ENCODE measurements around the gene JAK1. TPM values are rescaled to one million over a fixed set of nuclear protein-coding genes. Genes with fewer than 3 reads are reported as not detected.
A peak's percentile ranks its signal among the peaks of the same experiment; 100 is the strongest.
"Not testable (repeated sequence)": the region's sequence is repeated elsewhere in the genome, so short reads cannot be mapped to it uniquely, and the experiment has no call there.

JAK1 gene
- total RNA-seq, 2 donors from 2014 or later, result 90.3 to 122 TPM

DNA sequence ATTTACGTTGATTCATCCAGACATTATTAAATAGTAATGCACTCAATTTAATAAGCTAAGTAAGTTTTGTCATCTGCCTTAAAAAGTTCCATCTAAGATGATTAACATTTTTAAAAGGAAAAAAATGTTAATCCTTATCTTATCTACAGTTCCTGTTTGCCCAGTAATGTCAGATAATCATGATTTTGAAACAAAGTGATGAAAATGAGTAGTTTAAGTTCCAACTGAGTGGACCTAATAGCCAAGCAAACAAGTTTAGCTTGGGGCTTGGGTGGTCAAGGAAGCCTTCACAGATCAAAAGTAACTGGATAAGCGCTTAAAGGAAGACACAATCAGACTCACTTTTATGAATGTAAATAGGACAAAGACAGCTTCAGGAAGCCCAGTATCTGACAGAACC lies 40.5 kb upstream of the JAK1 start:
- no peak for DNase-seq (ENCODE audit: low spot score)
- Histone ChIP-seq H3K36me3 (no peaks in the 10 kb centered on the region), H3K9me3 (no peaks in the 10 kb centered on the region), H3K4me1 (peaks cover 0 to 14% of the 10 kb centered on the region in 2 donors), H3K27me3 (no peaks in the 10 kb centered on the region), H3K4me3 (no peak overlapping the region), H3K27ac (no peak overlapping the region)
- TF ChIP-seq, protein P1, sequence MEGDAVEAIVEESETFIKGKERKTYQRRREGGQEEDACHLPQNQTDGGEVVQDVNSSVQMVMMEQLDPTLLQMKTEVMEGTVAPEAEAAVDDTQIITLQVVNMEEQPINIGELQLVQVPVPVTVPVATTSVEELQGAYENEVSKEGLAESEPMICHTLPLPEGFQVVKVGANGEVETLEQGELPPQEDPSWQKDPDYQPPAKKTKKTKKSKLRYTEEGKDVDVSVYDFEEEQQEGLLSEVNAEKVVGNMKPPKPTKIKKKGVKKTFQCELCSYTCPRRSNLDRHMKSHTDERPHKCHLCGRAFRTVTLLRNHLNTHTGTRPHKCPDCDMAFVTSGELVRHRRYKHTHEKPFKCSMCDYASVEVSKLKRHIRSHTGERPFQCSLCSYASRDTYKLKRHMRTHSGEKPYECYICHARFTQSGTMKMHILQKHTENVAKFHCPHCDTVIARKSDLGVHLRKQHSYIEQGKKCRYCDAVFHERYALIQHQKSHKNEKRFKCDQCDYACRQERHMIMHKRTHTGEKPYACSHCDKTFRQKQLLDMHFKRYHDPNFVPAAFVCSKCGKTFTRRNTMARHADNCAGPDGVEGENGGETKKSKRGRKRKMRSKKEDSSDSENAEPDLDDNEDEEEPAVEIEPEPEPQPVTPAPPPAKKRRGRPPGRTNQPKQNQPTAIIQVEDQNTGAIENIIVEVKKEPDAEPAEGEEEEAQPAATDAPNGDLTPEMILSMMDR (IDR thresholded peaks at IDR 0.05), result no peak

DNA sequence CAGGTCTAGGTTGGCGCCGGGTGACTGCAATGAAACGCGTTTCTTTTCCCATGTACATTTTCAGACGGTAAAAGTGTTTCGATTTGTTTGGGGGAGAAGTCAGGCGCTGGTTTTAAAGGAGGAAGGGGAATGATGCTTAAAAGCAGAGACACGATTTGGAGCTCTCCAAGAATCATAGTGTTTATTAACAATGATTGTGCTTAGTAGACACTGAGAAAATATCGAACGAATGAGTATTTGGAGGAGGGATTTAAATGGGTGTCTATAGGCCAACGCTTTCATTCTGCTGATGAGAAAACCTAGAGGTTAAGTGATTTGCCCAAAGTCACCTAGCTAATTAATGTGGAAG lies 36.9 kb upstream of the JAK1 start:
- Histone ChIP-seq H3K27me3 (no peaks in the 10 kb centered on the region), H3K4me1 (peaks cover 0 to 18% of the 10 kb centered on the region in 2 donors), H3K9me3 (peaks cover 0 to 5% of the 10 kb centered on the region in 2 donors), H3K36me3 (no peaks in the 10 kb centered on the region), H3K27ac (peak overlapping the region; percentile 91 to 98), H3K4me3 (peak overlapping the region; percentile 55 to 63)
- TF ChIP-seq, protein P1 (IDR thresholded peaks at IDR 0.05), result no peak
- no peak for DNase-seq (ENCODE audit: low spot score)

DNA sequence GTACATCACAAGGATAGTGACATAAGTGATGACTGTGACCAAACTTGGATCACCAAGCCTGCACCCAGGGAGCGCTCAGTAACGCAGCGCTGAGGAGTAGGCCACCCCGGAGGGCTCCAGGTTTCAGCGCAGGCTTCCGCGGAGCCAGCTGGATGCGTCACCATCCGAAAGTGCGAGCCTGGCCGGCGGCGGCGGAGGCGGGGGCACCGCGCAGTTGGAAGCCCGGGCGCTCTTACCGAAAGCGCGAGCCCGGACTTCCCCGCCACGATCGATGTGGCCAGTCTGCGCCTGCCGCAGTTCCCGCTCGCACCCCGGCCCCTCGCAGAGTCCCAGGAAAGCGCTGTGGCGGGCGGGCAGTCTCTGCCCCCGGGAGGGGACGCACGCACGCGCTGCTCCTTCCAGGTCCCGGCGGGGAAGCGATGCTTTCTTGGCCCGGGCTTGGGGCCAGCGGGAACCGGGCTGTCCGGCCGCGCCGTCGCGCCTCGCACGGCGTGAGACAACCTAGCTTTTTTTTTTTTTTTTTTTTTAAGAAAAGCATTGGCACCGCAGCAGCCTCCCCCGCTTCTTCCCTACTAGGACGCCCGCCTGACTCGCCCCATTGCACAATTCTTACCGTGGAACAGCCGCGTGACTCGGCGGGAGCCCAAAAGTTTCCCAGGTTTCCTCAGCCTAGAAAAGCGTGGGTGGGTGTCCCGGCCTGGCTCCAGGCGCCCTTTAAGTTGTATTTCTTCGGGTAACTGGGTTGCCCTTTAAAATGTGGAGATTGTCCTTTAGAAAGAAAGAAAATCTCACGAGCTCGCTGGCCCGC lies 36.4 kb upstream of the JAK1 start:
- peak; percentile 95 for DNase-seq (ENCODE audit: low spot score)
- H3K27ac ChIP-seq, result peak overlapping the region; percentile 91 to 98
- H3K27me3 ChIP-seq, result no peaks in the 10 kb centered on the region
- peaks cover 0 to 10% of the 10 kb centered on the region in 2 donors for H3K9me3 ChIP-seq
- no peaks in the 10 kb centered on the region for H3K36me3 ChIP-seq
- TF ChIP-seq, protein P1 (IDR thresholded peaks at IDR 0.05), result no peak
- peak overlapping the region; percentile 55 to 63 for H3K4me3 ChIP-seq
- H3K4me1 ChIP-seq, result peaks cover 0 to 18% of the 10 kb centered on the region in 2 donors

DNA sequence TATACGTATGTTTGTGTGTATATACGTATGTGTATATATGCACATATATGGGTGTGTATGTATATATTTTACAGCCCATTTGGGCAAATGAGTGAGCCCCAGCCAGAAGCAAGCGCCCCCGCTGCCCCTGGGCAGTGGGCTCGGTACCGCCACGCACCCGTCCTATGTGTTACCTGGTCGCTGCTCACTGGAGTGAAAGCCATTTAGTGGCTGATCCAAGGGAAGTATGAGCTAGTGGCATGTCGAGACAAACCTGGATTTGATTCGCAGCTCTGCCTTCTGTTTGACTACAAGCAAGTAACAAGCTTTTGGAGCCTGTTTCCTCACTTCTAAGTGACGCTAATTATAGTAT lies 35.8 kb upstream of the JAK1 start:
- H3K9me3 ChIP-seq, result peaks cover 0 to 15% of the 10 kb centered on the region in 2 donors
- H3K36me3 ChIP-seq, result no peaks in the 10 kb centered on the region
- TF ChIP-seq, protein P1 (IDR thresholded peaks at IDR 0.05), result no peak
- DNase-seq (ENCODE audit: low spot score), result no peak
- peak overlapping the region; percentile 91 to 98 for H3K27ac ChIP-seq
- H3K4me1 ChIP-seq, result peaks cover 0 to 18% of the 10 kb centered on the region in 2 donors
- no peaks in the 10 kb centered on the region for H3K27me3 ChIP-seq
- H3K4me3 ChIP-seq, result peak overlapping the region; percentile 55 to 63

DNA sequence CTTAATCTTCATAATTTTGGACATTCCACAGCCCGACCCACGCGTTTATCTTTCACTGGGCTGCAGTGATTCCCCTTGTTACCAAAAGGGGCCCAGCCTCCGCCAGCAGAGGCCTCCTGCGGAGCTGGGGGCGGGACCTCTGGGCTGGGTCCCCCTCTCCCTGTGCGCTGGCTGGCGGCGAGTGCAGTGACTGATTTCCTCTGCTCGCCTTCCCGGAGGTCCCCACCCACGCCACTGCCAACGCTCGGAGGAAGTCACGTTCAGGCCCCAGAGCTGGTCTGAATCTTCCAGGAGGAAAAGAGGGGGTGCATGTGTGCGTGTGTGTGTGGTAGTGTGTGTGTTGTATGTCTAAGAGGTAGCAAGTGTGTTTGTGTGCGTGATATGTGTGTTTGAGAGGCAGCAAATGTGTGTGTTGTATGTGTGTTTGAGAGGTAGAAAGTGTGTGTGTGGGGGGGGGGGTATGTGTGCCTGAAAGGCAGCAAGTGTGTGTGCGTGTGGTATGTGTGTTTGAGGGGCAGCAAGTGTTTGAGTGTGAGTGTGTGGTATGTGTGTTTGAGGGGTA lies 35.0 kb upstream of the JAK1 start:
- H3K36me3 ChIP-seq, result no peaks in the 10 kb centered on the region
- peak overlapping the region; percentile 91 to 98 for H3K27ac ChIP-seq
- H3K9me3 ChIP-seq, result peaks cover 0 to 15% of the 10 kb centered on the region in 2 donors
- H3K4me1 ChIP-seq, result peaks cover 0 to 18% of the 10 kb centered on the region in 2 donors
- H3K27me3 ChIP-seq, result no peaks in the 10 kb centered on the region
- no peak overlapping the region for H3K4me3 ChIP-seq
- DNase-seq (ENCODE audit: low spot score), result peak; percentile 90
- TF ChIP-seq, protein P1 (IDR thresholded peaks at IDR 0.05), result no peak

DNA sequence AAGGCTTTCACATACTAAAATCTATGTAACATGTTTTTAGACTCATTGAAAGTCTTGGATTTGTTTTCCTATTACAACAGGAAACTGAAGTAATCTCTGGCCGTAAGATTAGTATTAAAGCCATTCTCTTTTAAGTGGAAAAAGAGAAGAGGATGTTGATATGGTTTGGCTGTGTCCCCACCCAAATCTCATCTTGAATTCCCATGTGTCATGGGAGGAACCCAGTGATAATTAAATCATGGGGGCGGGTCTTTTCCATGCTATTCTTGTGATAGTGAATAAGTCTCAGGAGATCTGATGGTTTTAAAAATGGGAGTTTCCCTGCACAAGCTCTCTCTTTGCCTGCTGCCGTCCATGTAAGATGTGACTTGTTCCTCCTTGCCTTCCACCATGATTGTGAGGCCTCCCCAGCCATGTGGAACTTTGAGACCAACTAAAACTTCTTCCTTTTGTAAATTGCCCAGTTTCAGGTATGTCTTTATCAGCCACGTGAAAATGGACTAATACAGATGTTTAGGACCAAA lies 32.1 kb upstream of the JAK1 start:
- H3K4me3 ChIP-seq; H3K36me3 ChIP-seq; H3K27me3 ChIP-seq; DNase-seq (ENCODE audit: low spot score); H3K27ac ChIP-seq: not testable (repeated sequence)
- Histone ChIP-seq H3K9me3 (peaks cover 0 to 15% of the 10 kb centered on the region in 2 donors), H3K4me1 (peaks cover 0 to 14% of the 10 kb centered on the region in 2 donors)

All from right atrium auricular region (tissue), 2 donors.